NCI-H2196 treated with DMSO at 0.1 percent for 48 hours (cell line): ENCODE data around the gene LRRN4CL.
"Not testable (repeated sequence)": the region's sequence is repeated elsewhere in the genome, so short reads cannot be mapped to it uniquely, and the experiment has no call there.

ENCODE experiments used
- DNase-seq: peaks from one replicate; lab custom pipeline; 2025; ENCODE audit not compliant: unreplicated experiment; lab: John Stamatoyannopoulos, UW

LRRN4CL gene

DNA sequence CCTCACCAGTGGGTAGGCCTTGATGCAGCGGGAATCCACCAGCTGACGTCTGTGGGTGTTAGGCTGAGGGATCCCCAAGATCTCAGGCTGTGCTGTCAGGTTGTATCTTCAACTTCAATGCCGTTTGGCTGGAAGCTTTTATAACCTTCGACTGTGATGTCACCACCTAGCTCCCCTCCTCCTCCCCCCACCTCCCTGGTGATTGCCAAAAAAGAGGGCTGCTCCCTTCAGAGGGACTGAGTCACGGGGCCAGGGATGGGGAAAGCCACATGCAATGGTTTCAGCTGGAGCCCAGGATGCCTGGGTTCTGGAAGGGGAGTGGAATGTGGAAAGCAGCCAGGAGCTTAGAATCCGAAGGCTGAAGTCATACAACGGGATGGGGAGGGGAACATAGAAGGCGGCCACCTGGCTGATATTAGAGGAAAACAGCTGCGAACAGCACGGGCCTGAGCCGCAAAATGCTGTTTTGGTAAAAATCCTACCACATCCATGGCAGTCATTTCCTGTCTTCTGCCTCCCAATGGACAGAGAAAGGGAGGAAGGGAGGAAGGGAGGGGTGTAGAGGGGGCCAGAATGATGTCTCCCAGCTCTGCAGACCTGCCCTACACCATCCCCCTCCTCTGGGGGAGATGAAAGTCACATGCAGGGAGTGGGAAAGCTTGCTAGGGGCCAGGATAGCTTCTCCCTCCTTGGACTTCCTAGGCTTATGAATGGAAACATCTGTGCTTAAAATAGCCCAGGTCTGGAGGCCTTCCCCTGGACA is at the start of gene LRRN4CL:
TSS of gene LRRN4CL (minus strand) at position 110 of the 763 bp plus-strand sequence. CDS start 1,022 bp downstream, outside the sequence.
- DNase-seq: no peak

- no peak for DNase-seq
Measured at GRCh38 chr11:62737196-62737595, 47.9 kb upstream of the LRRN4CL start.

DNA sequence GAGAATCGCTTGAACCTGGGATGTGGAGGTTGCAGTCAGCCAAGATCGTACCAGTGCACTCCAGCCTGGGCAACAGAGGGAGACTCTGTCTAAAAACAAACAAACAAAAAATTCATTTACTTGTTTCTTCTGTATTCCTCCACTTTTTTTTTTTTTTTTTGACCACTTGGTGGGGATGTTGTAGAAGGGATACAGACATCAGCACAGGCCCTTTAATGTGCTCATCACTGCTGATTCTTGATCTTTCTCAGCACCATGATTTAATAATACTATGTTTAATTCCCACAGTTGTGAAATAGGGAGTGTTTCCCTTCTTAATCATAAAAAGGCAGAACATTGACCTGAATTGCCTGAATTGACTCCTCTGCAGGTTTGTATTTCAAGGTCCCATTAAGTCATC is 43.5 kb upstream of the LRRN4CL start:
- DNase-seq: no peak

- not testable (repeated sequence) for DNase-seq
Measured at GRCh38 chr11:62730076-62730475, 40.7 kb upstream of the LRRN4CL start.

GRCh38 chr11:62728171-62728988 is 39.0 kb upstream of the LRRN4CL start, which contains the start of gene TTC9C:
Gene TTC9C (plus strand): TSS chr11:62728486. CDS start chr11:62728849, 363 bp downstream.
- peak; percentile 70 for DNase-seq

DNA sequence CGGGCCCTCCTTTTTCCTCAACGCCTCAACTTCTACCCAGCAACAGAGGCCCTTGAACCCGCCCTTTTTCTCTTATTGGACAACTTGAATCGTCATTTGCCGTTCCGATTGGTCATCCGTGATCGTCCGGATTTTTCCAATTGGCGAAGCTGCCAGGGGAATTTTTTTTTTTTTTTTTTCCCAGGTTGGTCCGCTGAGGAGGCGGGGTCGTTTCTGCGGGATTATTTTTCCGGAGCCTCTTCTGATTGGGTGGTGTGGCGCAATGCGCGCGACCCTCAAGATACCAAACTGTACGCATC is 38.5 kb upstream of the LRRN4CL start:
- DNase-seq: peak; percentile 98

DNA sequence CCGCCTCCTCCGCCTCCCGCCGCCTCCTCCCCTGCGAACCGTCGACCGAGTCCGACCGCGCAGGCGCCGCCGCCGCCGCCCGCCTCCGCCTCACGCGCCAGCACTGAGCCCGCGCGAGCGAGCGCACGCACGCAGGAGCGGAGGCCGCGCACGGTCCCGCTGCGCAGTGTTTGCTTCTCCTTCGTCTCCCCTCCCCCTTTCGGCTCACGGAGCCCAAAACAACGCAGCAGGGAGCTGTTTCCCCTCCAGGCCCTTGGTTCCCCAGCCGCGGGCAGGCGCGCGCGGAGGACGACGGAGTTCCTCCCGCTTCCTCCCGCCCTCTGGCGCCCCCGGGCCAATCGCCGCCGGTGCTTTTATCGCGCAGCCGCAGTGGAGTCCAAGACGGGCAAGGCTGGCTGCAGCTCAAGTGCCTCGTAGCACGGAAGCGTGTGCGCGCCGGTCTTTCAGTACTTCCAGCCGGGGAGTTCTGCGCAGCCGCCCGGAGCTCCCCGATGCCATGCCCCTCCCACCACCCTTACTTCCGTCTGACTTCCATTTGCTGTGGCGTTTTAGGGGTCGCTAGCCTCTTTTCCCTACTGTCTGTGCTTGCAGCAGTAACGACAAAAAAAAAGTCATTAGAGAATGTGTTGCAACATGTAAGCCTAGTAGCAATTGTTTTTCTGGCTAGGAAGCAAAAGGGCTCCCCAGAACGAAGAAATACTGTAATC is 38.0 kb upstream of the LRRN4CL start, which contains the start of gene HNRNPUL2:
TSS of gene HNRNPUL2 (minus strand) at position 293 of the 707 bp plus-strand sequence. CDS start 301 bp downstream, outside the sequence.
- DNase-seq: peak; percentile 98

DNA sequence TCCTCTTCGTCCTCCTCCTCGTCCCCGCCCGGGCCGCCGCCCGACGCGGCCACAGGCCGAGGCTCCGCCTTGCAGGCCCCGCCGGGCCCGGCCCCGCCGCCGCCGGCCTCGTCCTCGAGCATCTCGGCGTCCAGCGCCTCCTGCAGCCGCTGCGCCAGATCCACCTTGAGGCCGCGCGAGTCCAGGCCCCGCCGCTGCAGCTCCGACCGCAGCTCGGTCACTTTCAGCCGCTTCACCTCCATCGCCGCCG is 37.5 kb upstream of the LRRN4CL start:
- no peak for DNase-seq

DNA sequence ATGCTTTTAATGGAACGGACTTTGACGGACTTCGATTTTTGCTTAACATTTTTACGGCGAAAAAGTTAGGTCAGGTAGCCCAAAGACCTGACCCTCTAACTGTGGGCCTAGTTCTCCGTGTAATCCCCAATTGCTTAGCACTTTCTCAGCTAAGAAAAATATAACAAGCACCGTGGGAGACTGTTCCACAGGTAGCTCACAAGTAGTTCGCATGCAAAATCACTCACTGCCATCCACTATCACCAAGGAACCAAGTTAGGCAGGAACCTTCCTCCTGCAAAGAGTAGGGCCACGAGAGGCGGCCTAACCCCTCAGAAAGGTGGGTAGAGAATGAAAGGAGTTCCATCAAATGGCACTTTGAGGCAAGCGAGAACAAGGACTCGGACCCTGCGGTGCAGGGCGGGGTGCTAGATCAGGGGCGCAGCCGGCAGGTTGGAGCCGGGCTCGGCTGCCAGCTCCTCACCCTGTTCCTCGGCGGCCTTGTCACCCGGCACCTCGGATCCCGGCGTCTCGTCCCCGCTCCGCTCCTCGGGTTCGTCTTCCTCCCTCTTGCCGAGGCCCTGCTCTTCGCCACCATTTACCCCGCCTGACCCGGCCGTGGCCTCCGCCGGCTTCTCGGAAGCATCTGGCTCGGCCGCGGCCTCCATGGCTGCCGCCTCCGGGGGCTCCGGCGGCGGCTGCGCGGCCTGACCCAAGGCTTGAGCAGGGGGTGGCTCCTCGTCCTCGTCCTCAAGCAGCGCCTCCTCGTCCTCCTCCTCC is 37.0 kb upstream of the LRRN4CL start:
- DNase-seq: no peak

- no peak for DNase-seq
Measured at GRCh38 chr11:62725646-62726045, 36.3 kb upstream of the LRRN4CL start.

- no peak for DNase-seq
Measured at GRCh38 chr11:62724171-62724570, 34.8 kb upstream of the LRRN4CL start.

- no peak for DNase-seq
Measured at GRCh38 chr11:62721994-62722393, 32.7 kb upstream of the LRRN4CL start.

GRCh38 chr11:62719302-62719978 is 30.1 kb upstream of the LRRN4CL start:
- no peak for DNase-seq

- no peak for DNase-seq
Measured at GRCh38 chr11:62716816-62717215, 27.5 kb upstream of the LRRN4CL start.

DNA sequence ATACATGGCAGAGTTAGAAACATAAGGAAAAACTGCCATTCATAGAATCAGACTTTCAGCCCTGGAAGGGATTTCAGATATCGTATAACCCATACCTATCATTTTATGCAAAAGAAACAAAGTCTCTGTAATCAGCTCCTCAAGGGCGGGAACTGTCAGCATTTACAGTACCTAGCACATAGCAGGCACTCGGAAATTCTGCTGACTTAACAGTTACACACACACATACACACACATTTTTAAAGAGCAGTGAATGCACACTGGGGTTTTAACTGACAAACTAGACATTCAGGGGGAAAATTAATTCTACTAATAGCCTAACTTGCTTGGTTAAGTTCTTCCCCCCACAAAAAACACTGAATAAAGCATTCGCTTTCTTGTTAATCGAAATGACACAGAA is 26.9 kb upstream of the LRRN4CL start:
- DNase-seq: no peak

GRCh38 chr11:62715150-62716130 is 26.1 kb upstream of the LRRN4CL start:
- no peak for DNase-seq

- no peak for DNase-seq
Measured at GRCh38 chr11:62713343-62713742, 24.0 kb upstream of the LRRN4CL start.

GRCh38 chr11:62712861-62713260 is 23.5 kb upstream of the LRRN4CL start:
- no peak for DNase-seq

- no peak for DNase-seq
Measured at GRCh38 chr11:62712276-62712812, 23.0 kb upstream of the LRRN4CL start.
